A673 (cell line): Measurements from ENCODE around the gene CERK. TPM values are rescaled to one million over a fixed set of nuclear protein-coding genes. Genes with fewer than 3 reads are reported as not detected.
A peak's percentile ranks its signal among the peaks of the same experiment; 100 is the strongest.

Experiments
- BruUV-seq: library from RNA; stranded (reverse); fragments of 400-500 nt; replicated peaks from 2 replicates; lab custom pipeline; 2021; lab: Mats Ljungman, UMichigan
- CTCF ChIA-PET: fragments of 300-600 bp; sonication (Branson Sonifier 250); formaldehyde crosslinking; loops from one replicate; lab custom pipeline; 2022; ENCODE audit warnings: antibody characterized with exemption; lab: Charles Lee
- POLR2A ChIA-PET: fragments of 300-600 bp; sonication (Branson Sonifier 250); formaldehyde crosslinking; loops from one replicate; lab custom pipeline; 2022; ENCODE audit warnings: antibody characterized with exemption; ENCODE audit not compliant: low non-redundant PET; lab: Charles Lee
- DNase-seq: peaks from one replicate; pipeline ENCODE4 v3.0.0-alpha.2; 2015; ENCODE audit warnings: low spot score
- H3K27ac ChIP-seq: fragments of 200-600 bp; sonication (generic); 2 replicates; pipeline ENCODE4 v1.5.1; 2016; ENCODE audit warnings: mixed run types, low read depth, mild to moderate bottlenecking, mixed read lengths, antibody characterized with exemption, low read length; ENCODE audit not compliant: poor library complexity, severe bottlenecking
- H3K27me3 ChIP-seq: fragments of 200-600 bp; sonication (generic); replicated peaks from 2 replicates; pipeline ENCODE4 v1.6.1; 2017; ENCODE audit warnings: mixed run types, low read depth, mild to moderate bottlenecking, mixed read lengths, antibody characterized with exemption, low read length; ENCODE audit not compliant: insufficient read depth, poor library complexity
- H3K36me3 ChIP-seq: fragments of 200-600 bp; sonication (generic); 2 replicates; pipeline ENCODE4 v1.6.1; 2016; ENCODE audit warnings: mixed run types, mild to moderate bottlenecking, mixed read lengths, antibody characterized with exemption, low read length; ENCODE audit not compliant: insufficient read depth, poor library complexity, severe bottlenecking
- H3K4me1 ChIP-seq: fragments of 200-600 bp; sonication (generic); 2 replicates; pipeline ENCODE4 v1.6.1; 2017; ENCODE audit warnings: mixed run types, mild to moderate bottlenecking, mixed read lengths, antibody characterized with exemption, low read length; ENCODE audit not compliant: insufficient read depth, poor library complexity, severe bottlenecking
- H3K4me3 ChIP-seq: fragments of 200-600 bp; sonication (generic); 2 replicates; pipeline ENCODE4 v1.5.1; 2016; ENCODE audit warnings: low read depth, mixed run types, mild to moderate bottlenecking, mixed read lengths, low read length; ENCODE audit not compliant: poor library complexity, severe bottlenecking
- H3K9me3 ChIP-seq: fragments of 200-600 bp; sonication (generic); 2 replicates; pipeline ENCODE4 v1.6.1; 2016; ENCODE audit warnings: mixed run types, low read depth, mild to moderate bottlenecking, mixed read lengths, antibody characterized with exemption, low read length; ENCODE audit not compliant: poor library complexity, severe bottlenecking
- EZH2 ChIP-seq: fragments of 200-600 bp; sonication (generic); IDR thresholded peaks from 2 replicates; pipeline ENCODE4 v1.6.1; 2017; ENCODE audit warnings: borderline replicate concordance, low read depth, mild to moderate bottlenecking, mixed read lengths, antibody characterized with exemption, low read length; ENCODE audit not compliant: poor library complexity, severe bottlenecking
- intact Hi-C: fragments of 100-400 bp; cut with micrococcal nuclease; formaldehyde crosslinking; loops from one replicate; pipeline ENCODE4 v1.10.0; 2022; ENCODE audit not compliant: unreplicated experiment
- total RNA-seq: library from RNA; stranded (reverse); gene quantifications from 2 replicates; pipeline ENCODE4 v1.2.3, GENCODE V29; 2021
- TF ChIP-seq, protein P1 (sequence below): fragments of 300-800, 200-600 bp; sonication (generic); conservative IDR thresholded peaks from 2 replicates; pipeline ENCODE4 v1.5.1; 2017; ENCODE audit warnings: low read depth, mild to moderate bottlenecking, antibody characterized with exemption, low read length, moderate library complexity, mixed read lengths

CERK gene
- total RNA-seq, 1 experiment from 2014 or later = 58.8 TPM

DNA sequence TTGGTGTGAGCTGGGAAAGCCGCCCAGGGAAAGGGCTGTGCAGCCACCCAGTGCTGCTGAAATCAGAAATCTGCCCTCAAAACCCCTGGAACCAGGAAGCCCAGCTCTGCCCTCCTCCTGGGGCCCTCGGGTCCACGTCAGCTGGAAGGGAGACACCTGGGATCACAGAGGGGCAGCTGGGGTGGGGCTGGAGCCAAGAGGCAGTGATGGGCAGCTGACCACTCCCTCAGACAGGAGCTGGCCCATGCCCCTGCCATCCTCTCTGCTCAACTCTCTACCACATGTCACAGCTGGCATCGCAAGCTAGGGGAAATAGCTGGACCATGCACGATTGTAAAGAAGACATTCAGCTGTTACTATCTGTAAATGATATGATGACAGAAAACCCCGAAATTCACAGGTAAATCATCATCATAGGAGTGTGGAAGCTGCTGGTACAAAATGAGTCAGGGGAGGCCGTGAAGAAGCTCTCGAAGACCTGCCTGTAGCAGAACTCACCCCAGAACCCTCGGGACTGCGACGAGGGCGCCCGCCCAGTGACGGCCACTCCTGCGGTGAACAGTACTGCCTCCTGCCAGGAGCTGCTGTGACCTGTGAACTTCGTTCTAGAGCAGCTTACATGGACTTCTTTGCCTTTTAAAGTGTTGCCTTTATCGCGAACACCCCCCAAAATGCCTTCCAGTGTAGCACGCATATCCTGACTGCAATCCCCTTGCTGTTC is 55.9 kb downstream of the CERK start:
- intact Hi-C loops = no loop called here
- ChIA-PET POLR2A (no interaction called here), CTCF (no interaction called here)
- DNase-seq = no peak
- peaks cover 17% of the 10 kb centered on the region for H3K36me3 ChIP-seq
- H3K27me3 ChIP-seq = no peaks in the 10 kb centered on the region
- no peaks in the 10 kb centered on the region for H3K9me3 ChIP-seq
- no peak for TF ChIP-seq EZH2
- TF ChIP-seq, protein P1, sequence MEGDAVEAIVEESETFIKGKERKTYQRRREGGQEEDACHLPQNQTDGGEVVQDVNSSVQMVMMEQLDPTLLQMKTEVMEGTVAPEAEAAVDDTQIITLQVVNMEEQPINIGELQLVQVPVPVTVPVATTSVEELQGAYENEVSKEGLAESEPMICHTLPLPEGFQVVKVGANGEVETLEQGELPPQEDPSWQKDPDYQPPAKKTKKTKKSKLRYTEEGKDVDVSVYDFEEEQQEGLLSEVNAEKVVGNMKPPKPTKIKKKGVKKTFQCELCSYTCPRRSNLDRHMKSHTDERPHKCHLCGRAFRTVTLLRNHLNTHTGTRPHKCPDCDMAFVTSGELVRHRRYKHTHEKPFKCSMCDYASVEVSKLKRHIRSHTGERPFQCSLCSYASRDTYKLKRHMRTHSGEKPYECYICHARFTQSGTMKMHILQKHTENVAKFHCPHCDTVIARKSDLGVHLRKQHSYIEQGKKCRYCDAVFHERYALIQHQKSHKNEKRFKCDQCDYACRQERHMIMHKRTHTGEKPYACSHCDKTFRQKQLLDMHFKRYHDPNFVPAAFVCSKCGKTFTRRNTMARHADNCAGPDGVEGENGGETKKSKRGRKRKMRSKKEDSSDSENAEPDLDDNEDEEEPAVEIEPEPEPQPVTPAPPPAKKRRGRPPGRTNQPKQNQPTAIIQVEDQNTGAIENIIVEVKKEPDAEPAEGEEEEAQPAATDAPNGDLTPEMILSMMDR = no peak
- H3K4me3 ChIP-seq = no peak overlapping the region
- no peak overlapping the region for H3K27ac ChIP-seq
- peaks cover 15% of the 10 kb centered on the region for H3K4me1 ChIP-seq
- BruUV-seq = no TSS peak

DNA sequence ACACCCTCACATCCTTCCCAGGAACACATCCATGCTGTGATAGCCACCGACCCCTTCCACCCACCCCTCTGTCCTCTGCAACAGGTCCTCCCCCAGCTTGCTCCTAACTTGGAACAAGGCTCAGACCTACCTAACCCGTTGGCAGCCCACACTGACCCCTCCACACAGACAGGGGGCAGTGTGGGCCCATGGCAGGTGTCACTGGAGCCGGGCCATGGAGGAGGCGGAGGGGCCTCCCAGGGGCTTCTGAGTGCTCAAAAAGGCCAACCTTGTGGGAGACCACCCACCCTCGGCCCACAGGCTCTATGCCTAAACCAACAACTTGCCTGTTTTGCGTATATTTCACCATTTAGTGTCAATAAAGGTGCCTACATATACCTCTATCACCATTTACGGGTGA is 57.0 kb downstream of the CERK start:
- H3K36me3 ChIP-seq = peaks cover 10% of the 10 kb centered on the region
- H3K4me3 ChIP-seq = no peak overlapping the region
- ChIA-PET CTCF (no interaction called here), POLR2A (no interaction called here)
- no peaks in the 10 kb centered on the region for H3K9me3 ChIP-seq
- no peak for TF ChIP-seq EZH2
- TF ChIP-seq, protein P1 = peak; percentile 56
- H3K4me1 ChIP-seq = peaks cover 15% of the 10 kb centered on the region
- BruUV-seq = no TSS peak
- H3K27ac ChIP-seq = no peak overlapping the region
- no peak for DNase-seq
- intact Hi-C loops = no loop called here
- H3K27me3 ChIP-seq = no peaks in the 10 kb centered on the region

DNA sequence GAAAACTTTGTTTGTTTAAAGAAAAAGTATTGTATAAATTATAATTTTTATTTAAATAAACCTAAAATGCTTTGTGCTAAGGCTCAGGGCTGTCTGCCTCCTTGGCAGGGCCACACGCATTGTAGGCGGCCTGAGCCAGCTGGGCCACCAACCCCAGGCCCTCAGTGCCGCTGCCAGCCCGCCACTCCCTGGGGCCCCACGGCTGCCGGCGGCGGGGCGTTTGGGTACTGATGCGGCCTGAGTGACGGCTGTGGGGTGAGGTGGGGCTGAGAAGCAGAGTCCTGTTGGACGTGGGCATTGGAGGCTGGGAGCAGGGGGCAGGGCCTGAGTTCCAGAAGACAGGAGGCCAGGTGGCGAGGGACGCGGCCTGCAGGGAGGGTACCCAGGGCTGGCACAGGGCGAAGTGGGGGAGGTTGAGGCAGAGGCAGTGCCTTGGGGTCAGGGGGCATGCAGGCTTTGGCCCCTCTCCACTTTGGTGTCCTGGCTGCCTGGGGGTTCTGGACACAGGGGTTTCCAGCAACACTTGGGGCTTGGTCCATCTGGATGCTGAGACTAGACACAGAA is 58.3 kb downstream of the CERK start:
- H3K27me3 ChIP-seq = no peaks in the 10 kb centered on the region
- no peak for DNase-seq
- no peak overlapping the region for H3K27ac ChIP-seq
- no peak overlapping the region for H3K4me3 ChIP-seq
- CTCF ChIA-PET = no interaction called here
- POLR2A ChIA-PET = no interaction called here
- peaks cover 15% of the 10 kb centered on the region for H3K4me1 ChIP-seq
- H3K9me3 ChIP-seq = no peaks in the 10 kb centered on the region
- no peak for TF ChIP-seq EZH2
- TF ChIP-seq, protein P1 = no peak
- intact Hi-C loops = loop anchor here (10.0 kb wide), 1 partner anchor 115 kb away; no protein-coding TSS in a partner anchor
- no peaks in the 10 kb centered on the region for H3K36me3 ChIP-seq
- BruUV-seq = no TSS peak
